H1 (cell line): Measurements from ENCODE around the gene TNFRSF11A. TPM values are rescaled to one million over a fixed set of nuclear protein-coding genes. Genes with fewer than 3 reads are reported as not detected.

Experiments
- CHD7 ChIP-seq: fragments of 300-600 bp; sonication (generic); IDR thresholded peaks from 2 replicates; pipeline ENCODE4 v1.7.1; 2012; ENCODE audit warnings: low read length, moderate library complexity, mild to moderate bottlenecking, inconsistent platforms; ENCODE audit not compliant: insufficient replicate concordance
- polyA plus RNA-seq, 7 experiments: library from polyadenylated mRNA; depleted of rRNA in 3 of 7; stranded (reverse) in 5 of 7; unstranded in 2 of 7; fragments of >200 nt in 5 of 7; fragments of 200-250 nt in 2 of 7; gene quantifications; 1 replicate in 5 of 7; 2 replicates in 1 of 7; 4 replicates in 1 of 7; pipeline versions ENCODE4 v1.2.1 to v1.2.3, GENCODE V29; 2011 to 2013; ENCODE audit warnings: missing spikeins in 2 of 7, mixed read lengths in 2 of 7
- total RNA-seq: library from RNA; stranded (reverse); fragmentation: NEBNext Ultra II Directional; extraction: Animal tissue kit (Norgen Biotek cat#: 25700); gene quantifications from 2 replicates; pipeline ENCODE4 v1.2.1, GENCODE V29; 2021

Gene TNFRSF11A
- total and polyA plus RNA-seq, 2 of the 8 experiments (the other 6 are each of a cell fraction or from before 2014, with no cell fraction given): 8.7 to 10.6 TPM

GRCh38 chr18:62294073-62294472, 31.0 kb upstream of the TNFRSF11A start (continued):
- no peak for TF ChIP-seq CHD7
- TF ChIP-seq, all 59 proteins: peak for 0
